ENCODE data around the gene C1R.
A peak's percentile ranks its signal among the peaks of the same experiment; 100 is the strongest.

Gene C1R

GRCh38 chr12:7096979-7097378 is 4.7 kb upstream of the C1R start:
- DNase-seq, result peak in 1 of 14 donors; percentile 13

- DNase-seq, result no peak
Observed at GRCh38 chr12:7096006-7096932, 4.0 kb upstream of the C1R start.

- no peak for DNase-seq
Observed at GRCh38 chr12:7093892-7094291, 1.6 kb upstream of the C1R start.

- no peak for DNase-seq
Observed at GRCh38 chr12:7093486-7093885, 1.2 kb upstream of the C1R start.

- DNase-seq, result no peak
Observed at GRCh38 chr12:7092986-7093460, 778 bp upstream of the C1R start.

GRCh38 chr12:7091660-7092228 is 501 bp downstream of the C1R start:
- DNase-seq, result peak in 2 of 14 donors; percentile 12 to 61

- no peak for DNase-seq
Observed at GRCh38 chr12:7091171-7091570, 1.1 kb downstream of the C1R start.

GRCh38 chr12:7090222-7090998 is 1.8 kb downstream of the C1R start:
- no peak for DNase-seq

GRCh38 chr12:7089196-7089871 is 2.9 kb downstream of the C1R start:
- DNase-seq, result no peak

- DNase-seq, result no peak
Observed at GRCh38 chr12:7083125-7083524, 9.1 kb downstream of the C1R start.

GRCh38 chr12:7081037-7081436 is 11.2 kb downstream of the C1R start:
- peak in 1 of 14 donors; percentile 37 for DNase-seq

- DNase-seq, result no peak
Observed at GRCh38 chr12:7079826-7080125, 12.5 kb downstream of the C1R start.

- DNase-seq, result no peak
Observed at GRCh38 chr12:7078163-7078562, 14.1 kb downstream of the C1R start.

- no peak for DNase-seq
Observed at GRCh38 chr12:7076493-7076892, 15.8 kb downstream of the C1R start.

- DNase-seq, result no peak
Observed at GRCh38 chr12:7075939-7076338, 16.3 kb downstream of the C1R start.

- no peak for DNase-seq
Observed at GRCh38 chr12:7075518-7075917, 16.7 kb downstream of the C1R start.

GRCh38 chr12:7073946-7074345 is 18.3 kb downstream of the C1R start:
- no peak for DNase-seq

- no peak for DNase-seq
Observed at GRCh38 chr12:7072554-7072953, 19.7 kb downstream of the C1R start.

GRCh38 chr12:7072035-7072434 is 20.2 kb downstream of the C1R start:
- no peak for DNase-seq

- no peak for DNase-seq
Observed at GRCh38 chr12:7069386-7069785, 22.9 kb downstream of the C1R start.

GRCh38 chr12:7068994-7069346 is 23.3 kb downstream of the C1R start:
- peak in 1 of 14 donors; percentile 33 for DNase-seq

GRCh38 chr12:7068240-7068993 is 23.8 kb downstream of the C1R start:
- peak in 2 of 14 donors; percentile 17 to 87 for DNase-seq

Measured in C1 segment of cervical spinal cord (tissue), 14 donors.